HG02885 (cell line): ENCODE data around the gene PAK5.

ENCODE experiments used
- ATAC-seq: cut with Tn5 transposase; IDR thresholded peaks from one replicate; pipeline ENCODE4 v1.9.1; 2021; ENCODE audit warnings: mild to moderate bottlenecking; ENCODE audit not compliant: unreplicated experiment, poor library complexity

The PAK5 gene

DNA sequence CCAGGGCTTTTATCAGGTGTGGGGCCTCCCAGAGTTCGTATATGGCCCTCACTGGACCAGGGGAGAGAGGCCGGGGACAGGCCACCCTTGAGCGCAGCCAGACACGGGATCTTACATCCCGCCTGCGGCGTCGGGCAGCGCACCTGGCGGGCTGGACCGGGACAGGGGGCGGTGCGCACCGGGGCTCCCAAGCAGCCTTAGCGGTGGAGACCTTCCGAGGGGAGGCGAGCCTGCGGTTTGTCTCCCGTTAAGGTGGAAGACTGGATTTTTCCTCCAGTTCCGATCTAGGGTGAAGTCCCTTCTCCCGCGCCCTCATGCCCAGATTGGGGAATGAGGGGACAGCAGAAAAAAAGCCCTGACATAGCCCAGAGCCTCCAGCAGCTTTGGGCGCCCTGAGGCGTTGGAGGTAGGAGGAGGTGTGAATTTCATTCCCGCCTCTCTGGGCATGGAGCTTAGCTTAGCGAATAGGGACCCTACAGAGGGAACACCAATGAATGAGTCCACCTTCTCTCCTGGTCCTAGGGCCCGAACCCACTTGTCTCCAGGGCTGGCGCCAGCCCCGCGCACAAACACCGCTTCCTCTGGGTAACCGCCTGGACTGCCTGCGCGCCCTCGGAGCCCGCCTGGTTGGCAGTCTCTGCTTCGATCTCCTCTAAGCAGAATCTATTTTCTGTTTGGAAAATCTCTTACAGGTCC is 331.2 kb downstream of the PAK5 start:
- ATAC-seq = no peak

DNA sequence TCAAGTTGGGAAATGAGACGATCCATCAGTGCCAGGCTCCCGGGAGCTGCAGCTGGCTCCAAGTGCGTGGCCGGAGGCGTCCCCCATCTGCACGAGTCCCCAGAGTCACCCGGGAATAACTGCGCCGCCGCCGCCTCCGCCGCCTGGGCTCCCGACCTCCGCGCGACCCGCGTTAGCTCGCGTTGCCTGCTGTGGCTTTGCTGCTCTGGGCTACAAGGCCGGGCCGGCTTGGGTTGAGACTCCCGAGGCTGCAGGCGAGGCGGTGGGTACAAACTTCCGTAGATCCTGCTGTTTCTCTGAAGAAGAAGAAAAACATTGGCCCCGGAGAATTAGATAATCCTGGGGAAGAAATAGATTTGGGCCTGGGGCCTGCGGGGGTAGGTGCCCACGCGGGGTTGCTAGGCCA is 331.9 kb downstream of the PAK5 start:
- ATAC-seq = no peak

DNA sequence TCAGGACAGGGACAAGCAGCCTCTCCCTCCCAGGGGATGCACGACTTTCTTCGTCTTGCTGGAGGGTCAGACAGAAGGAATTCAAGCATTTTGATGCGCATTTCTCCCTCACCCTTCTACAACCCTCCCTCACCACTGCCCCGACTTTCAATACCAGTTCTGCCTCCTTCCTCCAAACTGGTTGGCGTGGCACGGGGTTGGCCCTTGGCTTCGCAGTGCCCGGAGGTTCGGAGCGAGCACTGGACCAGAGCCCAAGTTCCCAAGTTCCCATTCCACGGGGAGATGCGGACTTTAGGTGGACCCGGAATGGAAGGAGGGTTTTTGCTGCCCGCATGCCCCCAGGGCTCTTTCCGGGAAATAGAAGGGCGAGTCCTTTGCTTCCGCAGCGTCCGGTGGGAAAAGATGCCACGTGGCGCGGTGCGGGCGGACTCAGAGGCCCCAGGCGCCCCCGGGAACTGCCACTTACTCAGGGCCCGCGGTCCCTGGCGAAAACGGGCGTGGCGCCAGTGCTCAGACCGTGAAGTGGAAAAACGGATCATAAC is 332.5 kb downstream of the PAK5 start:
- no peak for ATAC-seq

DNA sequence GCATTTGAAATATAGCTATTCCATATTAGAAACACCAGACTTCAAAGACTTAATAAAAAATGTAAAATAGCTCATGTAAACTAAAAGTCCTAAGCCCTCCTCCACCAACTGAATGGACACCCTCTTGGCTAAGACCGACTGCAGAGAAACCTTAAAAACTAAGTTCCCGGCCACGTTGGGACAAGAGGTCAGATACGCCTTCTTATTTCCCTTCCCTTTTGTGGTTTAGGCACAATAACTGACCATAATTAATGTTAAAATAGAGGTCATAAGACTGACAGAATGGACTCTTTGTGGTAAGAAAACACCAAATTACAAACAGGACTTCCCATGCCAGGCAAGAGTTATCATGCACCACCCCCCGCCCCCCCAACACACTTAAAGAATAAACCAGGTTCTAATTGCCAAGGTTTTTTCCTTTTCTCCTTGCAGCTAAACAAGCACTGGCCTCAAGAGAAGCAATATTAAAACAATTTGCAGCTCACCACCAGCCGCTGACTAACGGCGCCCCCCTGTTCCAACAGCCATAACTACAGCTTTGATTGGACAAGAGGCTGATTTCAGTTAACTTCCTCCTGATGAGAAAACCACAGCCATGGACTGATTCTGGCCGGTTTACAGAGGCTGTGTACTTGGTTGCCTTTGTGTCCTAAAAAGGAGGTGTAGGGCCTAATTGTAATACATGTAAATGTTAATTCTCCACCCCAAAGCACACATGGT is 335.2 kb downstream of the PAK5 start:
- no peak for ATAC-seq

DNA sequence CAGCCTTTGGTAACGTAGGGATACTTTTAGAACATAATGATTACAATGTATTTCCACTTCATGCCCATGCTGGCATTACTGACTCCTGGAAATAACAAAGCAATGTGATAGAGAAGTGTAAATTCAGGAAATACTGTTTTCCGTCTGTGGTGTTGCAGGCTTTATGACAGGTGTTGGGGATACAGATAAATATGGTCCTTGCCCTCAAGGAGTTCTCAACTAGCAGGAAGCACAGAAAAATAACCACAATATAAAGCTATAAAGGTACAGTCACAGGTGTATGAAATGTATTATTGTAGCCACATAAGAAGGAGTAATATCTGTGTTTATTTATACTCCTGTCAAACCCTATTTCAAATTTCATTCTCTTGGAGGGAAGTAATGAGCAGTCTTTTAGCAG is 337.4 kb downstream of the PAK5 start:
- ATAC-seq = no peak

DNA sequence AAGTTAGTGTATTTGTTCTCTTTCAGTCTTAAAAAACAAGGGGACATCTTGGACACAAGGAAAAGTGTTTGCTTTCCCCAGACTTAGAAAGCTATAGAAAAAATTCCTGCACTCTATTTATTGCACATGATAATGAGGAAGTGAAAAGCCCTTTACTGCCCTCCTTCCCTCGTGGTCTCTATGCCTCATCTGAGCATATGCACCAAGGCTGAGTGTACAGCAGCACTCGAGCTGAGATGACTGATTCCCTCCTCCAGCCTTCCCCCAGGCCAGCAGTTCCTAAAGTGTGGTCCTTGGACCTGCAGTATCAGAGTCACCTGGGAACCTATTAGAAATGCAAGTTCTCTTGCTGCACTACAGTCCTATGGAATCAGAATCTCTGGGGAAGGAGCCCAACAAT is 338.8 kb downstream of the PAK5 start:
- peak; percentile 60 for ATAC-seq

DNA sequence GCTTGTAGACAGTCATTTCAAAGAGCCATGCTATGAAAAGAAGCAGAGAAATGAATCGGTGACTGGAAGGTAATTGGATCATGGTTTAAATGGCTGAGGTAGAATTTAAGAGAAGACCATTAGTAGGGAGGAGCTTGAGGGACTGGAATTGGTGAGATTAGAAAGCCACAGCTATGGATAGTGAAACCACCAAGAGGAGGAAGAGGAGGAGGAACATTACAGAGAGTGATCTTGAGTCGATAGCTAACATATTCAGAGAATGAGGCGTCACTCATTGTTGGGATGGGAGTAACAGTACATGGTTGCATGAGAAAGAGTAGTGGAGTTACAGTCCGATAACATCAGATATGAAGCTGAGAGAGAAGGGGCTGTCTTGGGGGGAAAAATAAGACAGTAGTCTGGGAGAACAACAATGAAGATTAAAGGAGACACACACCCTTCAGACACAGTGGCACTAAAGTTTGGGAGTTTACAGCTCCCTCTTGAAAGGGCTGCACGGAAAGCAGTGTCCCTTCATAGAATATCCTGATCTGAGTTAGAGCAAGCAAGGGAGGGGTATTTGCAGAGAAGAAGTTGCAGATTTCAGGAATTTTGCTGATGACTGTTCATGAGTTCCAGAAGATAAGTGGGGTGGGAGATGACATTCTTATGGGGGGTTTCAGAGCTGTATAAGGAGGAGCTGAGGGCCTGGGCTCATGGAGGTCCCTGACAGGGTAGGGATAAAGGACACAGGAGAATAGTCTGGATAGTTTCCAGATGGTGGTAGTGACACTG is 339.6 kb downstream of the PAK5 start:
- no peak for ATAC-seq

DNA sequence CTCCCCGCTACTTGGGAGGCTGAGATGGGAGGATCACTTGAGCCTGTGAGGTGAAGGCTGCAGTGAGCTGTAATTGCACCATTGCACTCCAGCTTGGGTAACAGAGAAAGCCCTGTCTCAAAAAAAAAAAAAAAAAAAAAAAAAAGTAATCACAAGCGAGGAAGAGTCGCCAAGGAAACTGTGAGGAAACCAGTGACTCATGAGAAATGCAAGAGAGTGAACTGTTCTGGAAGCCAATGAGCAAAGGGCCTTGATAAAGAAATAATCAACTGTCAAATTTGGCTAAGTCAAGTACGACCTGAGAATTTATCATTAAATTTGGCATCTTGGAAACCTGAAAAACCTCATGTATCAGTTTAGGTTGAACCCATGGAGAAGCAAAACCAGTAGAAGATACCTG is 340.6 kb downstream of the PAK5 start:
- ATAC-seq = no peak

DNA sequence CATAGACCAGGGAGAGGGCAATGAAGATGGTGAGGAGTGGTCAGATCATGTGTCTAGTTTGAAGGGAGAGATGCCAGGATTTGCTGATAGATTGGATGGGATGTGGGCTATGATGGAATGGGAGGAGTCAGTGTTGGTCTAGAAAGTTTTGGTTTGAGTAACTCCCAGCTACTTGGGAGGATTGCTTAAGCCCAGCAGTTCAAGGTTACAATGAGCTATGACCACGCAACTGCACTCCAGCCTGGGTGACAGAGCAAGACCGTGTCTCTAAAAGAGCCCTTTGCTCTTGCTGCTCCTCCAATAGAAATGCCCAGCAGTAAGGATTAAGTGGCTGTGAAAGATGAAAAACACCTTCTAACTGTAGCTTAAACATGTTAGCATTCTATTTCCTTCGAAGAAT is 342.7 kb downstream of the PAK5 start:
- no peak for ATAC-seq

DNA sequence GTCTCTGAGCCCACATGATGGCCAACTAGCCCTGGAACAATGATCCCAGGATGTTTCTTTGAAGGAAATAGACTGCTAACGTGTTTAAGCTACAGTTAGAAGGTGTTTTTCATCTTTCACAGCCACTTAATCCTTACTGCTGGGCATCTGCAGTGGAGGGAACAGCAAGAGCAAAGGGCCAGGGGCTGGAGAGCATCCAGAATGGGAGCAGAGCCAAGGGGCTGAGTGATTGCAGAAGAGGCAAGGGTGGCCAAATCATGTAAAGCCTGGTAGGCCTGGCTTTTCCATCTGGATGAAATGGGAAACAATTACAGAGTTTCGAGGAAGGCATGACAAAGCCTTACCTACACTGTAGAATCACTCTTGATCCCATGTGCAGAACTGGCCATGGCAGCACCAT is 343.2 kb downstream of the PAK5 start:
- ATAC-seq = no peak

DNA sequence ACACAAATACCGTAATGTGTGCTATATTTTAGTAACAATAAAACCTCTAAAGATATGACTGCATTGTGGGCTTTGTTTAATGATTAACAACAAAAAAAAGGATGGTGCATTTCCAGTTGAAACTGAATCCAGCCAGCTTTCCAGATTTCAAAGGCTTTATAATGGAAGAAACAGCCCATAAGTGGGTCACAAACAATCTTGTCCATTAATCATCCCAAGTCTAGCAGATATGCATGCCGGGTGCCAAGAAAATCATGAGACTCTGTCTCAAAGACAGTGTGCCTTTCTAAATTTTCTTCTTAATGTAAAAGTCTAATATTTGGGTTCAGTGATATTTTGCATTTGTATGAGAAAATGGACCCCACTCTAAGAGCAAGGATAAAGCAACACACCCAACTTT is 345.1 kb downstream of the PAK5 start:
- no peak for ATAC-seq

DNA sequence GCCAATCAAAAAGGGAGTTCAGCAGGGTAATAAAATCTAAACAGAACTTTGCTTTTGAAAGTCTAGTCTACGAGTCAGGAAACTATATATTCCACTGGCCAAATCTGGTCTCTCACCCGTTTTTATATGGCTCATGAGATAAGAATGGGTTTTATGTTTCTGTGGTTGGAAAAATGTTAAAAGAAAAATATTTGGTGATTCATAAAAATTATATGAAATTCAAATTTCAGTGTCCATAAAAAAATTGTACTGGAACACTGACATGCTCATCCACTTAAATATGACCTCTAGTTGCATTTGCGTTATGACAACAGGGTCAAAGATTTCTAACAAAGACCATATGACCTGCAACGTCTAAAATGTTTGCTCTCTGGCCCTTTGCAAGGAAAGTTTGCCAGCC is 346.8 kb downstream of the PAK5 start:
- no peak for ATAC-seq

DNA sequence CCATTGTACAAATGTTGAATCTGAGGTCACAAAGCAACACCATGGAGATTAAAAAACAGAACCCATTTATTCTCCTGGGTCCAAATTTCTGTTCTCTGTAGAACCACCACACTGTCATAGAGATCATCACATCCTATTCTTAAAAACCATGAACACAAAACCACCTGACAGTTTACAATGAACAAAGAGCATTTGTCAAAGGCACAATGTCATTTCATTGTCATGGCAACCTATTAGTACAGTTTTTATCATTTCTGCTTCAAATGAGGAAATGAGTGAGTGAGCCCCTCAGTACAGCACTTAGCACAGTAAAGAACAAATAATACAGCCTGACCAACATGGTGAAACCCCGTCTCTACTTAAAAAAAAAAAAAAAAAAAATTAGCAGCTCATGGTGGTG is 347.6 kb downstream of the PAK5 start:
- no peak for ATAC-seq

DNA sequence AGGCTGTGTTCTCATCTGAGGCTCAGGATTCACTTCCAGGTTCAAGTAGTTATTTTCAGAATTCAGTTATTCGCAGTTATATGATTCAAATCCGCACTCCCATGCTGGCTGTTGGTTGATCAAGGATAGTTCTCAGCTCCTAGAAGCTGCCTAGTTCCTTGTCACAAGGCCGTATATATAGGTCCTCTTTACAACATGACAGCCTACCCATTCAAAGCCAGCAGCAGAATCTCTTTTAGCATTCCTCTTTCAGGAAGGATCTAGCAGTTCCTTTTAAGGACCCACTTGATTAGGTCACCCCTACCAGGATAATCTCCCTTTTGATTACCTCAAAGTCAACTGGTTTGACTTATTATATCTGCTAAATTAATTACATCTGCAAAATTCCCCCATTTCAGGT is 348.2 kb downstream of the PAK5 start:
- ATAC-seq = no peak

DNA sequence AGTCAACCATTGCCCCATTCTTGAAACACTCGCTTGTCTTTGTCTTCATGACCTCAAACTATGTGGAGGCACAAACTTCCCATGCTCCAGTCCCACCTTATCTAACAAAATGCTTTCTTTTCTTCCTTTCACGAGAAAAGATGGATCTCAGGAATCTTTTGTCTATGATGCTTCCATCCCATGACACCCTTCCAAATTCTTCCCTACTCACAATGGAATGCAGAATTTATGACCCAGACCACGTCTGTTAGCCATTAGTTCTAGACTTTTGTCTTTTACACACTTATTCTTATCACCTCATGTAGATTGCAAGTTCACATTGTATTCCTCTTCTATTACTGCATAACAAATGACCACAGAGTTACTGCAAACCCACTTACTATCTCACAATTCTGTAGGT is 348.7 kb downstream of the PAK5 start:
- ATAC-seq = no peak

DNA sequence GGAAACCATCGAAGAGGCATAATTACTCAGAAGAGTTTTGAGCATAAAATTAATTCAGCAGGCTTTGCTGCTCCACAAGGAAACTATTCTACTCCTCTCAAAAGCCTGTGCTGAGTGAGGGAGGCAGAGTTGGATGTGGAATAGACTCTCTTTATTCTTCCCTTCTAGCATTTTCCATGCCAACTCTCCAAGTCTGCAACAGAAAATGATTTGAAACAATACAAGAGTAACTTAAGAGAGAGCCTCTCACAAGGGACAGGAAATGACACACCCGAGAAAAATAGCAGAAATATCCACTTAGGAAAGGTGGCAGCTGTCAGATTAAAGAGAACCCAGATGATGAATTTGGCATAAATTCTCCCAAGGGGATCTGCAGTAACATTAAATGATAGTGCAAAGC is 350.8 kb downstream of the PAK5 start:
- ATAC-seq = no peak
